Neural cell (in vitro differentiated cells): ENCODE results near the gene PYGL. TPM values are rescaled to one million over a fixed set of nuclear protein-coding genes. Genes with fewer than 3 reads are reported as not detected.

Experiments
- H2AFZ ChIP-seq: fragments of 200-600, 300-800 bp; sonication (generic), shearing (Covaris generic); 2 replicates; pipeline ENCODE4 v1.6.0; 2014; ENCODE audit warnings: low read depth, mild to moderate bottlenecking, antibody characterized with exemption, low read length, moderate library complexity
- H3F3A ChIP-seq: fragments of 200-600 bp; shearing (Covaris generic); 2 replicates; pipeline ENCODE4 v1.6.1; 2016; ENCODE audit warnings: mild to moderate bottlenecking, moderate library complexity, mixed read lengths, antibody characterized with exemption, low read length; ENCODE audit not compliant: insufficient read depth, poor library complexity, severe bottlenecking
- H3K27ac ChIP-seq: fragments of 200-600, 300-800 bp; sonication (generic), shearing (Covaris generic); 2 replicates; pipeline ENCODE4 v1.5.1; 2014; ENCODE audit warnings: mild to moderate bottlenecking, low read length, moderate library complexity
- H3K27me3 ChIP-seq: fragments of 300-800, 200-600 bp; sonication (generic), shearing (Covaris generic); 2 replicates; pipeline ENCODE4 v1.6.0; 2014; ENCODE audit warnings: mild to moderate bottlenecking, low read depth, low read length, moderate library complexity; ENCODE audit not compliant: insufficient read depth
- H3K36me3 ChIP-seq: fragments of 300-800, 200-600 bp; sonication (generic), shearing (Covaris generic); 2 replicates; pipeline ENCODE4 v1.5.1; 2014; ENCODE audit warnings: mild to moderate bottlenecking, antibody characterized with exemption, low read length, moderate library complexity; ENCODE audit not compliant: insufficient read depth
- H3K4me2 ChIP-seq: fragments of 300-800, 200-600 bp; sonication (generic), shearing (Covaris generic); 2 replicates; pipeline ENCODE4 v1.6.0; 2014; ENCODE audit warnings: mild to moderate bottlenecking, low read length
- H3K4me3 ChIP-seq: fragments of 300-800, 200-600 bp; sonication (generic), shearing (Covaris generic); 2 replicates; pipeline ENCODE4 v1.5.1; 2014; ENCODE audit warnings: mild to moderate bottlenecking, low read length, moderate library complexity
- H3K79me2 ChIP-seq: fragments of 200-600 bp; shearing (Covaris generic); replicated peaks from 2 replicates; pipeline ENCODE4 v1.6.0; 2014; ENCODE audit warnings: mild to moderate bottlenecking, low read length, moderate library complexity; ENCODE audit not compliant: insufficient read depth
- H3K9ac ChIP-seq: fragments of 300-800, 200-600 bp; sonication (generic), shearing (Covaris generic); 2 replicates; pipeline ENCODE4 v1.6.1; 2016; ENCODE audit warnings: mild to moderate bottlenecking, low read length, mixed read lengths
- H3K9me2 ChIP-seq: fragments of 200-600 bp; shearing (Covaris generic); 2 replicates; pipeline ENCODE4 v1.6.1; 2016; ENCODE audit warnings: mild to moderate bottlenecking, low read length, mixed read lengths; ENCODE audit not compliant: insufficient read depth
- H3K9me3 ChIP-seq: fragments of 200-600, 300-800 bp; sonication (generic), shearing (Covaris generic); 2 replicates; pipeline ENCODE4 v1.6.1; 2016; ENCODE audit warnings: mild to moderate bottlenecking, mixed run types, low read length, moderate library complexity, mixed read lengths
- H4K20me1 ChIP-seq: fragments of 200-600 bp; shearing (Covaris generic); 2 replicates; pipeline ENCODE4 v1.6.1; 2016; ENCODE audit warnings: mild to moderate bottlenecking, mixed run types; ENCODE audit not compliant: insufficient read depth
- CTCF ChIP-seq: fragments of 450-650 bp; IDR thresholded peaks from 2 replicates; pipeline ENCODE4 v1.5.1; 2014; ENCODE audit warnings: antibody characterized with exemption, mild to moderate bottlenecking, moderate library complexity; ENCODE audit not compliant: poor library complexity, severe bottlenecking
- EP300 ChIP-seq: fragments of 450-650 bp; conservative IDR thresholded peaks from 2 replicates; pipeline ENCODE4 v1.6.1; 2014; ENCODE audit warnings: antibody characterized with exemption, mild to moderate bottlenecking, moderate library complexity; ENCODE audit not compliant: poor library complexity, severe bottlenecking
- EZH2 ChIP-seq: fragments of 200-600, 300-800 bp; shearing (Covaris generic), sonication (generic); IDR thresholded peaks from 2 replicates; pipeline ENCODE4 v1.6.1; 2014; ENCODE audit warnings: antibody characterized with exemption, low read length, borderline replicate concordance, mild to moderate bottlenecking; ENCODE audit not compliant: insufficient read depth, poor library complexity, severe bottlenecking
- MXI1 ChIP-seq: fragments of 450-650 bp; conservative IDR thresholded peaks from 2 replicates; pipeline ENCODE4 v1.6.1; 2014; ENCODE audit warnings: antibody characterized with exemption, mild to moderate bottlenecking; ENCODE audit not compliant: poor library complexity, severe bottlenecking
- POLR2AphosphoS5 ChIP-seq: IDR thresholded peaks from 2 replicates; pipeline ENCODE4 v1.6.1; 2012
- RAD21 ChIP-seq: fragments of 450-650 bp; conservative IDR thresholded peaks from 2 replicates; pipeline ENCODE4 v1.6.1; 2014; ENCODE audit warnings: antibody characterized with exemption, mild to moderate bottlenecking, moderate library complexity
- SMC3 ChIP-seq: fragments of 450-650 bp; conservative IDR thresholded peaks from 2 replicates; pipeline ENCODE4 v1.6.1; 2014; ENCODE audit warnings: antibody characterized with exemption, mild to moderate bottlenecking, moderate library complexity; ENCODE audit not compliant: poor library complexity
- TAF1 ChIP-seq: IDR thresholded peaks from 2 replicates; pipeline ENCODE4 v1.6.1; 2012; ENCODE audit warnings: low read depth
- polyA plus RNA-seq: library from polyadenylated mRNA; depleted of rRNA; stranded (reverse); fragments of >200 nt; gene quantifications from 2 replicates; pipeline ENCODE4 v1.2.3, GENCODE V29; 2014
- TF ChIP-seq, protein P1 (sequence below): IDR thresholded peaks from 2 replicates; pipeline ENCODE4 v1.6.1; 2012; ENCODE audit warnings: borderline replicate concordance

Gene PYGL
- polyA plus RNA-seq, 1 donor from 2014 or later, result not detected

GRCh38 chr14:50892255-50892654 is 52.0 kb downstream of the PYGL start:
- Histone ChIP-seq H4K20me1 (no peaks in the 10 kb centered on the region), H3K4me2 (no peak overlapping the region), H3K27me3 (no peaks in the 10 kb centered on the region), H2AFZ (no peak overlapping the region), H3F3A (no peaks in the 10 kb centered on the region), H3K27ac (no peak overlapping the region), H3K9me2 (no peaks in the 10 kb centered on the region), H3K9ac (no peak overlapping the region), H3K9me3 (no peaks in the 10 kb centered on the region), H3K79me2 (no peaks in the 10 kb centered on the region), H3K4me3 (no peak overlapping the region), H3K36me3 (no peaks in the 10 kb centered on the region)
- TF ChIP-seq EP300 (no peak), EZH2 (no peak), TAF1 (no peak), CTCF (no peak), POLR2AphosphoS5 (no peak), MXI1 (no peak), SMC3 (no peak), RAD21 (no peak)
- TF ChIP-seq, protein P1, sequence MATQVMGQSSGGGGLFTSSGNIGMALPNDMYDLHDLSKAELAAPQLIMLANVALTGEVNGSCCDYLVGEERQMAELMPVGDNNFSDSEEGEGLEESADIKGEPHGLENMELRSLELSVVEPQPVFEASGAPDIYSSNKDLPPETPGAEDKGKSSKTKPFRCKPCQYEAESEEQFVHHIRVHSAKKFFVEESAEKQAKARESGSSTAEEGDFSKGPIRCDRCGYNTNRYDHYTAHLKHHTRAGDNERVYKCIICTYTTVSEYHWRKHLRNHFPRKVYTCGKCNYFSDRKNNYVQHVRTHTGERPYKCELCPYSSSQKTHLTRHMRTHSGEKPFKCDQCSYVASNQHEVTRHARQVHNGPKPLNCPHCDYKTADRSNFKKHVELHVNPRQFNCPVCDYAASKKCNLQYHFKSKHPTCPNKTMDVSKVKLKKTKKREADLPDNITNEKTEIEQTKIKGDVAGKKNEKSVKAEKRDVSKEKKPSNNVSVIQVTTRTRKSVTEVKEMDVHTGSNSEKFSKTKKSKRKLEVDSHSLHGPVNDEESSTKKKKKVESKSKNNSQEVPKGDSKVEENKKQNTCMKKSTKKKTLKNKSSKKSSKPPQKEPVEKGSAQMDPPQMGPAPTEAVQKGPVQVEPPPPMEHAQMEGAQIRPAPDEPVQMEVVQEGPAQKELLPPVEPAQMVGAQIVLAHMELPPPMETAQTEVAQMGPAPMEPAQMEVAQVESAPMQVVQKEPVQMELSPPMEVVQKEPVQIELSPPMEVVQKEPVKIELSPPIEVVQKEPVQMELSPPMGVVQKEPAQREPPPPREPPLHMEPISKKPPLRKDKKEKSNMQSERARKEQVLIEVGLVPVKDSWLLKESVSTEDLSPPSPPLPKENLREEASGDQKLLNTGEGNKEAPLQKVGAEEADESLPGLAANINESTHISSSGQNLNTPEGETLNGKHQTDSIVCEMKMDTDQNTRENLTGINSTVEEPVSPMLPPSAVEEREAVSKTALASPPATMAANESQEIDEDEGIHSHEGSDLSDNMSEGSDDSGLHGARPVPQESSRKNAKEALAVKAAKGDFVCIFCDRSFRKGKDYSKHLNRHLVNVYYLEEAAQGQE, result no peak

DNA sequence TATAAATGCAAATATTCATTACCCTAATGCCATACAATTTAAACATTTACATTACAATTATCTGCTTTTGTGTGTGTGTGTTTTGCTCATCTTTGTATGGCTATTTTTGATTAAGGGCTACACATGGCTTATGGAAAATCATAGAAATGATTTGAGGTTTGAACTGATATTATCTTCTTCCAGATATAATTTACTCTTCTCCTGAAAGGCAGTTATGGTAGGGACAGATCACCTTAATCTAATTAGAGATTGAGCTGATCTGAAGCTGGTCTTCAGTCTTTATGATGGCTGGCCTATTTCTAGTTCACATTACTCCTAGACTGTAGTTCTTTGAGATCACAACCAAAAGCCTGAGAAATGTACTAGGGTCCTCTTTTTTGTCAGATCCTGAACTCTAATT is 56.8 kb downstream of the PYGL start:
- Histone ChIP-seq H3K4me2 (no peak overlapping the region), H3K9me2 (no peaks in the 10 kb centered on the region), H3K79me2 (no peaks in the 10 kb centered on the region), H3F3A (no peaks in the 10 kb centered on the region), H3K4me3 (no peak overlapping the region), H3K27me3 (no peaks in the 10 kb centered on the region), H3K36me3 (no peaks in the 10 kb centered on the region), H3K9me3 (no peaks in the 10 kb centered on the region), H4K20me1 (no peaks in the 10 kb centered on the region), H3K9ac (no peak overlapping the region), H3K27ac (no peak overlapping the region), H2AFZ (no peak overlapping the region)
- TF ChIP-seq CTCF, result no peak
- TF ChIP-seq RAD21, result no peak
- TF ChIP-seq EP300, result no peak
- TF ChIP-seq TAF1, result no peak
- no peak for TF ChIP-seq POLR2AphosphoS5
- TF ChIP-seq SMC3, result no peak
- no peak for TF ChIP-seq EZH2
- TF ChIP-seq, protein P1, result no peak
- TF ChIP-seq MXI1, result no peak
